Measurements from ENCODE around the gene ELF4.

The ELF4 gene

GRCh38 chrX:130049821-130050220 is 60.5 kb downstream of the ELF4 start:
- CTCF ChIA-PET, result no interaction called here
- no peak overlapping the region for H3K4me3 ChIP-seq (ENCODE audit: low read depth, low read length)
- POLR2A ChIA-PET, result no interaction called here
- H3K36me3 ChIP-seq (ENCODE audit: control insufficient read depth in 2 of 2, insufficient read depth in 1 of 2, low read length in 2 of 2), result peaks cover 40 to 79% of the 10 kb centered on the region in 2 experiments
- no peak for TF ChIP-seq PATZ1 (tag by site-specific recombination; IDR thresholded peaks at IDR 0.05)
- no peak for TF ChIP-seq ZNF837 (tag by site-specific recombination; IDR thresholded peaks at IDR 0.05)
- no peak for TF ChIP-seq ZNF280C (tag by site-specific recombination; IDR thresholded peaks at IDR 0.05)
- H3K27ac ChIP-seq (ENCODE audit: extremely low read depth, low read depth, low read length), result no peak overlapping the region
- no peaks in the 10 kb centered on the region for H3K9me3 ChIP-seq (ENCODE audit: control insufficient read depth, insufficient read depth, low read depth, low read length)
- H3K4me1 ChIP-seq (ENCODE audit: control insufficient read depth, insufficient read depth, low read length), result no peaks in the 10 kb centered on the region

- CTCF ChIA-PET, result interaction anchor here (1.3 kb wide), 1 partner anchor 123 kb away, joined by 5 read pairs; no protein-coding TSS in a partner anchor
- Histone ChIP-seq H3K4me1 (ENCODE audit: control insufficient read depth, insufficient read depth, low read length) (no peaks in the 10 kb centered on the region), H3K4me3 (ENCODE audit: low read depth, low read length) (no peak overlapping the region), H3K36me3 (ENCODE audit: control insufficient read depth in 2 of 2, insufficient read depth in 1 of 2, low read length in 2 of 2) (peaks cover 33 to 80% of the 10 kb centered on the region in 2 experiments), H3K27ac (ENCODE audit: extremely low read depth, low read depth, low read length) (no peak overlapping the region), H3K9me3 (ENCODE audit: control insufficient read depth, insufficient read depth, low read depth, low read length) (no peaks in the 10 kb centered on the region)
- POLR2A ChIA-PET, result no interaction called here
- no peak for TF ChIP-seq ZNF138 (tag by site-specific recombination; IDR thresholded peaks at IDR 0.05; ENCODE audit: borderline replicate concordance)
- TF ChIP-seq ZNF140 (tag by site-specific recombination; IDR thresholded peaks at IDR 0.05), result peak; percentile 68
- no peak for TF ChIP-seq ZSCAN30 (tag by site-specific recombination; IDR thresholded peaks at IDR 0.05)
- no peak for TF ChIP-seq ZFP3 (tag by site-specific recombination; IDR thresholded peaks at IDR 0.05; ENCODE audit: low read depth)
- TF ChIP-seq ZNF146 (tag by site-specific recombination; IDR thresholded peaks at IDR 0.05), result peak; percentile 67
- TF ChIP-seq BCL11A (tag by site-specific recombination; IDR thresholded peaks at IDR 0.05; ENCODE audit: low read depth), result no peak
Measured at GRCh38 chrX:130048686-130049222, 61.5 kb downstream of the ELF4 start.

GRCh38 chrX:130047416-130047815 is 62.9 kb downstream of the ELF4 start:
- peaks cover 34 to 73% of the 10 kb centered on the region in 2 experiments for H3K36me3 ChIP-seq (ENCODE audit: control insufficient read depth in 2 of 2, insufficient read depth in 1 of 2, low read length in 2 of 2)
- TF ChIP-seq ZNF157 (tag by site-specific recombination; IDR thresholded peaks at IDR 0.05) (no peak), ZIC2 (tag by site-specific recombination; IDR thresholded peaks at IDR 0.05) (no peak), ZNF133 (tag by site-specific recombination; IDR thresholded peaks at IDR 0.05) (no peak), ZBTB1 (tag by site-specific recombination; IDR thresholded peaks at IDR 0.05) (no peak)
- H3K4me3 ChIP-seq (ENCODE audit: low read depth, low read length), result no peak overlapping the region
- H3K9me3 ChIP-seq (ENCODE audit: control insufficient read depth, insufficient read depth, low read depth, low read length), result no peaks in the 10 kb centered on the region
- H3K4me1 ChIP-seq (ENCODE audit: control insufficient read depth, insufficient read depth, low read length), result no peaks in the 10 kb centered on the region
- no peak overlapping the region for H3K27ac ChIP-seq (ENCODE audit: extremely low read depth, low read depth, low read length)
- ChIA-PET POLR2A (no interaction called here), CTCF (interaction anchor here (0.7 to 1.3 kb wide), 4 partner anchors 9 to 122 kb away, joined by 3 to 6 read pairs (median 4); no protein-coding TSS in a partner anchor)

GRCh38 chrX:130039847-130040246 is 70.5 kb downstream of the ELF4 start:
- POLR2A ChIA-PET, result no interaction called here
- H3K27ac ChIP-seq (ENCODE audit: extremely low read depth, low read depth, low read length), result no peak overlapping the region
- H3K4me3 ChIP-seq (ENCODE audit: low read depth, low read length), result no peak overlapping the region
- no peak for TF ChIP-seq ZNF704 (tag by site-specific recombination; IDR thresholded peaks at IDR 0.05)
- no peak for TF ChIP-seq RBAK (tag by site-specific recombination; IDR thresholded peaks at IDR 0.05)
- TF ChIP-seq ZSCAN5A (tag by site-specific recombination; IDR thresholded peaks at IDR 0.05), result no peak
- no peak for TF ChIP-seq ZFHX2 (tag by site-specific recombination; conservative IDR thresholded peaks at IDR 0.05)
- TF ChIP-seq ZNF792 (tag by site-specific recombination; IDR thresholded peaks at IDR 0.05), result no peak
- TF ChIP-seq ZSCAN16 (tag by site-specific recombination; IDR thresholded peaks at IDR 0.05), result no peak
- TF ChIP-seq ZNF645 (tag by site-specific recombination; IDR thresholded peaks at IDR 0.05), result no peak
- CTCF ChIA-PET, result interaction anchor here (0.9 to 4.4 kb wide), 4 partner anchors 12 to 760 kb away, joined by 3 to 27 read pairs (median 5); no protein-coding TSS in a partner anchor
- peaks cover 29 to 70% of the 10 kb centered on the region in 2 experiments; a peak in 2 of 3 replicates for H3K36me3 ChIP-seq (ENCODE audit: control insufficient read depth in 2 of 2, insufficient read depth in 1 of 2, low read length in 2 of 2)
- no peaks in the 10 kb centered on the region for H3K4me1 ChIP-seq (ENCODE audit: control insufficient read depth, insufficient read depth, low read length)
- no peaks in the 10 kb centered on the region for H3K9me3 ChIP-seq (ENCODE audit: control insufficient read depth, insufficient read depth, low read depth, low read length)
